Glutamatergic neuron (in vitro differentiated cells): ENCODE results near the gene STK24. TPM values are rescaled to one million over a fixed set of nuclear protein-coding genes. Genes with fewer than 3 reads are reported as not detected.
"Not testable (repeated sequence)": the region's sequence is repeated elsewhere in the genome, so short reads cannot be mapped to it uniquely, and the experiment has no call there.

Experiments
- DNase-seq: peaks from one replicate; pipeline ENCODE4 v3.0.0; 2022
- H3K27ac Mint-ChIP-seq: one replicate; pipeline ENCODE4 v1.8.0; 2020; ENCODE audit warnings: mild to moderate bottlenecking, mixed read lengths, inconsistent platforms; ENCODE audit not compliant: unreplicated experiment
- H3K27me3 Mint-ChIP-seq: one replicate; pipeline ENCODE4 v1.8.0; 2020; ENCODE audit warnings: mild to moderate bottlenecking, moderate library complexity, mixed read lengths, inconsistent platforms; ENCODE audit not compliant: unreplicated experiment
- H3K36me3 Mint-ChIP-seq: one replicate; pipeline ENCODE4 v1.8.0; 2020; ENCODE audit warnings: mild to moderate bottlenecking, mixed read lengths, inconsistent platforms; ENCODE audit not compliant: unreplicated experiment
- H3K4me1 Mint-ChIP-seq: one replicate; pipeline ENCODE4 v1.8.0; 2020; ENCODE audit warnings: mild to moderate bottlenecking, low read depth, mixed read lengths, inconsistent platforms; ENCODE audit not compliant: unreplicated experiment
- H3K4me3 Mint-ChIP-seq: one replicate; pipeline ENCODE4 v1.8.0; 2020; ENCODE audit warnings: mild to moderate bottlenecking, mixed read lengths, inconsistent platforms; ENCODE audit not compliant: unreplicated experiment
- H3K9me3 Mint-ChIP-seq: one replicate; pipeline ENCODE4 v1.8.0; 2020; ENCODE audit warnings: mild to moderate bottlenecking, moderate library complexity, mixed read lengths, inconsistent platforms; ENCODE audit not compliant: unreplicated experiment
- CTCF ChIP-seq: fragments of 200-600 bp; sonication (generic); IDR thresholded peaks from one replicate; pipeline ENCODE4 v1.5.0; 2021; ENCODE audit not compliant: partially characterized antibody, unreplicated experiment
- total RNA-seq: library from RNA; stranded (reverse); fragmentation: NEBNext Ultra II Directional; extraction: Animal tissue kit (Norgen Biotek cat#: 25700); gene quantifications from one replicate; pipeline ENCODE4 v1.2.1, GENCODE V29; 2021; ENCODE audit not compliant: unreplicated experiment

The STK24 gene
- total RNA-seq, 1 donor from 2014 or later = 188 TPM

GRCh38 chr13:98575009-98575903 is 1.7 kb downstream of the STK24 start:
- Mint-ChIP-seq H3K4me3 (peak overlapping the region; percentile 99), H3K9me3 (peaks cover 29% of the 10 kb centered on the region), H3K27me3 (peaks cover 19% of the 10 kb centered on the region), H3K36me3 (peaks cover 6% of the 10 kb centered on the region), H3K27ac (peak overlapping the region; percentile 92), H3K4me1 (peaks cover 47% of the 10 kb centered on the region)
- DNase-seq = no peak
- no peak for TF ChIP-seq CTCF

- peak overlapping the region; percentile 99 for H3K4me3 Mint-ChIP-seq
- peaks cover 14% of the 10 kb centered on the region for H3K36me3 Mint-ChIP-seq
- TF ChIP-seq CTCF = no peak
- peak; percentile 50 for DNase-seq
- peak overlapping the region; percentile 98 for H3K27ac Mint-ChIP-seq
- H3K4me1 Mint-ChIP-seq = peaks cover 60% of the 10 kb centered on the region
- H3K27me3 Mint-ChIP-seq = peaks cover 23% of the 10 kb centered on the region
- H3K9me3 Mint-ChIP-seq = peaks cover 26% of the 10 kb centered on the region
These were observed 4.8 kb downstream of the STK24 start for GRCh38 chr13:98571955-98572662.

GRCh38 chr13:98570929-98571372 is 6.0 kb downstream of the STK24 start:
- peak overlapping the region; percentile 99 for H3K4me3 Mint-ChIP-seq
- peaks cover 26% of the 10 kb centered on the region for H3K27me3 Mint-ChIP-seq
- H3K27ac Mint-ChIP-seq = peak overlapping the region; percentile 98
- H3K4me1 Mint-ChIP-seq = peaks cover 67% of the 10 kb centered on the region
- no peak for DNase-seq
- TF ChIP-seq CTCF = no peak
- H3K9me3 Mint-ChIP-seq = peaks cover 32% of the 10 kb centered on the region
- peaks cover 14% of the 10 kb centered on the region for H3K36me3 Mint-ChIP-seq

GRCh38 chr13:98569494-98570367 is 7.2 kb downstream of the STK24 start:
- H3K4me1 Mint-ChIP-seq = peaks cover 70% of the 10 kb centered on the region
- peak overlapping the region; percentile 94 for H3K27ac Mint-ChIP-seq
- not testable (repeated sequence) for H3K36me3 Mint-ChIP-seq

GRCh38 chr13:98568918-98569317 is 8.0 kb downstream of the STK24 start:
- peaks cover 9% of the 10 kb centered on the region for H3K36me3 Mint-ChIP-seq
- TF ChIP-seq CTCF = no peak
- H3K4me1 Mint-ChIP-seq = peaks cover 69% of the 10 kb centered on the region
- peaks cover 20% of the 10 kb centered on the region for H3K27me3 Mint-ChIP-seq
- peak overlapping the region; percentile 81 for H3K4me3 Mint-ChIP-seq
- DNase-seq = no peak
- peaks cover 27% of the 10 kb centered on the region for H3K9me3 Mint-ChIP-seq
- H3K27ac Mint-ChIP-seq = peak overlapping the region; percentile 94

More at GRCh38 chr13:98569494-98570367, 7.2 kb downstream of the STK24 start:
- peaks cover 27% of the 10 kb centered on the region for H3K9me3 Mint-ChIP-seq
- peaks cover 20% of the 10 kb centered on the region for H3K27me3 Mint-ChIP-seq
- peak overlapping the region; percentile 81 for H3K4me3 Mint-ChIP-seq
- not testable (repeated sequence) for DNase-seq
